ENCODE measurements around the gene GLCE.
"Not testable (repeated sequence)": the region's sequence is repeated elsewhere in the genome, so short reads cannot be mapped to it uniquely, and the experiment has no call there.

The GLCE gene

GRCh38 chr15:69135499-69135898 lies 24.9 kb upstream of the GLCE start:
- DNase-seq (ENCODE audit: low read depth in 2 of 2) = no peak

DNA sequence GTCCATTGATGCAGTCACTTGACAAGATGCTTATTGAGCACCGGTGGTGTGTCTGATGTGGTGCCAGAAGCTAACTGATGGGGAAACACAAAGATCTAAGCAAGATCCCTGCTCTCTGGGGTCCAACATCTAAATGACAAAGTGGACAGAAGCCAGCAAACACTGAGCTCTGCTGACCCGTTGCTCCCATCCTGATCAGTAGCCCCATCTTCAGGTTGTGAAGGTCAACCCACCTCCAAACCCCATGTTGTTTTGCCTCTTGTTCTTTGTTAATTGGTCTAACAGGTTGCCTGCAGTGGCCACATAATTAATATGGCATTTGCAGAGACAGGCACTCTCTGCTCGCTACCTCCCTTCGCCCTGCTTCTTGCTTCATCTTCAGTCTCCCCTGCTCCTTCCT lies 21.5 kb upstream of the GLCE start:
- no peak for DNase-seq (ENCODE audit: low read depth in 2 of 2)

GRCh38 chr15:69140306-69140705 lies 20.1 kb upstream of the GLCE start:
- DNase-seq (ENCODE audit: low read depth in 2 of 2) = no peak

- DNase-seq (ENCODE audit: low read depth in 2 of 2) = no peak
Observed at GRCh38 chr15:69141286-69141701, 19.1 kb upstream of the GLCE start.

DNA sequence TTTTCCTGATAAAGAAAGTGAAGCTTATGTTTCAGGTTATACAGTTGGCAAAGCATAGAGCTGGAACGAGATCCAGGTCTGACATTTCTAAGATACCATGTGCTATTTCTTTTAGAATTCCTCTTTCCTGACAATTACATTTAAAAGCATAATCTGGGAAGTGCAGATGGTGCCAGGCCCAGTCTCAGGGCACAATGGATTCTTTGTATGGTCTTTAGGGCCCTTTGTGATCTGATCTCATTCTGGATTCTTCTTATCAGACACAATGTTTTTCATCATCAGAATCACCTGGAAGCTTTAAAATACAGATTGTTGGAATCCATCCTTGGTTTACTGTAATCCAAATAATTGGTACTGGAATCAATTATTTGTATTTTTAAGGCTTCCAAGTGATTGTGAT lies 18.6 kb upstream of the GLCE start:
- no peak for DNase-seq (ENCODE audit: low read depth in 2 of 2)

DNA sequence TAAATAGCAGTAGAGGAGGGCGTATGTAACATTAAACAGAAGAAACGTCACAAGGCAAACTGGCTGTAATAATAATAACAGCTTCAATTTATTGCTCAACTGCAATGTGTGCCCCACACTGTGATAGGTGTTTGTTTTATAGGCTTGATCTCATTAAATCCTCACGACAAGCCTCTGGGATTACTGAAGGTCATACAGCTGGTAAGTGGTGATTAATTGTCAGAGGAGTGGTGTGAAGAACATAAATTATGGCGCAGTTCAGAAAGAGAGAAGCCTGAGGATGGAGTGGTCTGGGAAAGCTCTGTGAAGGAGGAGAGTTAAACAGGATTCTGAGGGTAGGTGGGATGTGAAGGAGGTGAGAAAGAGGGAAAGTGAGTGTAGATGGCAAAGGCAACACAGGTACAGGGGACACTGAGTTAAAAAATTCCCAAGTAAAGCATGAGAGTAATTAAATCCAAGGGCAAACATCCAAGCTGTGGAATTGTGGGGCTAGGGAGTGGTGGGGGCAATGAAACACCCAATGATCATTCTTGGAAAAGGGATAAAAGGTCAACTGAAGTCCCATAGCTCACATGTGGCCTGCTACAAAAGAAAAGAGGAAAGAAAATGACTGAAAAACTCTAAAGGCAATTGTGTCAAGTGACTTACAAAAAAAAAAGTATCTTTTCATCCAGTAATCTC lies 16.5 kb upstream of the GLCE start:
- no peak for DNase-seq (ENCODE audit: low read depth in 2 of 2)

DNA sequence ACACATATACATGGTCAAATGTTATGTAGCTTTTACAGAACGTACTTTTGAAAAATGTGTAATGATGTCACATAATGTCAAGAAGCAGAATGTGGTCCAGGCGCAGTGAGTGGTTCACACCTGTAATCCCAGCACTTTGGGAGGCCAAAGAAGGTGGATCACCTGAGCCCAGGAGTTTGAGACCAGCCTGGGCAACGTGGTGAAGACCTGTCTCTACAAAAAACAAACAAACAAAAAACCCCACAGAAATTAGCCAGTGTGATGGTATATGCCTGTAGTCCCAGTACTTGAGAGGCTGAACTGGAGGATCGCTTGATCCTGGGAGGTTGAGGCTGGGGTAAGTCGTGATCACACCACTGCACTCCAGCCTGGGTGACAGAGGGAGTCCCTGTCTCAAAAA lies 15.9 kb upstream of the GLCE start:
- no peak for DNase-seq (ENCODE audit: low read depth in 2 of 2)

DNA sequence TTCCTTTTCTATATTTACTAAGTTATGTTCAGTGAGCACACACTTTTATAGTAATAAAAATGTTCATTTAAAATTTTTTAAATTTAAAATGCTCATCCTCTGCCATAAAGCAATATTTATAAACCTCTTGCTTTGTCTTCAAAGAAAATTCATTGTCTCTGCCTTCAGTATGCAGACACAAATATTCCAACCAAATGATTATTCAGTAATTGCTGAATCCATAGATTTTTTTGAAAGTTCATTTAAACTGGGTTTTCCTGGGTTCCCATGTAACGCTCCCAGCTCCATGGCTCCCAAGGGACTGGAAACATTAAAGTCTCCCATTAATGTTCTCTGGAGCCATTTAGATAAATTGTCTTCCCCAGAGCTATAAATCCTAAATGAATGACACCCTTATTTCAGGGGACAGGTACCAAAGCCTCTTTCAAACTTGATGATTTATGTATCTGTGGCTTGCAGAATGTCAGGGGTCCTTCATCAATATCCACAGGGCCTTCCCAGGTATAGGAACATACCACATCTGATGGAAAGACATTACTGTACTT lies 15.2 kb upstream of the GLCE start:
- no peak for DNase-seq (ENCODE audit: low read depth in 2 of 2)

DNA sequence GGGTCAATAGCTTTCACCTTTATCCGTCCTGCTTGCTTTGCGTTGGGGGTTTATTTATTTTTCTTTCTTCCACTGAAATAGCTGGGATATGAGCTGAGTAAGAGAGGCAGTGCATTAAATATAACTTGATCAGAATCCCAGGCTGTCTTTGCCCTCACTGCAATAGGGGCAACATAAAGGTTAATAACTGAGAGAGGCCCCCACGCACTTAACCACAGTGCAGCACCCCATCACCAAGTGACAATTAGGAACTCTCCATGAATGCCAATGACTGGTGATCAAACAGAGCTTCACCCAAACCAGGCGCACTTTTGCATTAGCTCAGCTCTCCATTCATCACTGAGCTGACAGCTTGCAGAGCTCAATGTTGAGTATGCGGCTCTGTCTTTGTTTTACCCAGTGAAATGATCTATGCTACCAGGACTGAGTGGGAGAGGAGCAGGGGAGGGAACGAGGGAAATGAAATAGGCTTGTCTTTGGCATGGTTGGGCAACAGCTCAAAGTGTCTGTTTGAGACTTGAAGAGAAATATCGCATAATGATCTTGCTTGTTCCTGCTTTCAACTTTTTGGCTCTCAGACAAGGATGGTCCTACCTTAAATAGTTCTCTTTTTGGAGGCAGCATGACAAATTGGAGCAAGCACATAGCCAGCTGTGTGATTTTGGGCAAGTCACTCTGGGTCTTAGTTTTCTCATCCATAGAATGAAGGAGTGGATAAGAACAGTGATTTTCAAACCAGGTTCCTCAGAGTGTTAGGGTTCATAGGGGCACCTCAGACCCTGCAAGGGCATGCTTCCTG lies 14.5 kb upstream of the GLCE start:
- DNase-seq (ENCODE audit: low read depth in 2 of 2) = no peak

DNA sequence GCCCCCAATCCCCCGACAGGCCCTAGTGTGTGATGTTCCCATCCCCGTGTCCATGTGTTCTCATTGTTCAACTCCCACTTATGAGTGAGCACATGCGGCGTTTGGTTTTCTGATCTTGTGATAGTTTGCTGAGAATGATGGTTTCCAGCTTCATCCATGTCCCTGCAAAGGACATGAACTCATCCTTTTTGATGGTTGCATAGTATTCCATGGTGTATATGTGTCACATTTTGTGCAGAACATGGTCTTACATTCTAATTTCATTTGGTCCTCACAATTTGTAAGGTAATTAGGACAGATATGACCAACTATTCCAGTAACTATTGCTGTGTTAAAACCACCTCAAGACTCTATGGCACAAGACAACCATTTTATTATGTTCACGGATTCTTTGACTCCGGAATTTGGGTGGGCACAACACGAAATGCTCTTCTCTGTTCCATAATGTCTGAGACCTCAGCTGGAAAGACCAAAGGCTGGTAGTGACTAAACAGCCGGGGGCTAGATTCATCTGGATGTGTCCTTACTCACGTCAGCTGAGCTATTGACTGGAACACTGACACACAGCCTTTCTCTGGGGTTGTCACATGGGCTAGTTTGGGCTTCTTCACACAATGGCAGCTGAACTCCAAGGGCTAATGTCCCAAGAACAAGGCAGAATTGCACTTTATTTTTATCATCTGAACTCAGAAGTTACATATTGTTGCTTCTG lies 13.6 kb upstream of the GLCE start:
- no peak for DNase-seq (ENCODE audit: low read depth in 2 of 2)

DNA sequence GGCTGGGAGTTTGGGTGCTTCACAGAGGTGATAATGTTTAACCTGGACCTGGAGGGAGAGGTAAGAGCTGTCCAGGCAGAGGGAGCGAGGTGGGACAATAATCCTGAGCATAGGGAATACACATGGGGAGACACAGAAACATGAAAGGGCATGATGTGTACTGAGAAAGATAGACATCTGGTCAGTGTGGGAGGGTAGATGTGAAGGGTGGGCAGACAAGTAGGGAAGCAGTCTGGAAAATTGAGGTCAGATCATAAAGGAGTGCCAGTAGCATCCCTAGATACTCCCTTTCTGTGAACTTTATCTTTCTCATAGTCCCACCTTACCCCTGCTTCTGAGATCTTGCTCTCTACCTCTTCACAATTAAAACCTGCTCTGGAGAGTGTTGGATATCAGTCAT lies 12.0 kb upstream of the GLCE start:
- DNase-seq (ENCODE audit: low read depth in 2 of 2) = no peak

- no peak for DNase-seq (ENCODE audit: low read depth in 2 of 2)
Observed at GRCh38 chr15:69149163-69149562, 11.3 kb upstream of the GLCE start.

GRCh38 chr15:69149803-69150202 lies 10.6 kb upstream of the GLCE start:
- DNase-seq (ENCODE audit: low read depth in 2 of 2) = no peak

- no peak for DNase-seq (ENCODE audit: low read depth in 2 of 2)
Observed at GRCh38 chr15:69150336-69150735, 10.1 kb upstream of the GLCE start.

DNA sequence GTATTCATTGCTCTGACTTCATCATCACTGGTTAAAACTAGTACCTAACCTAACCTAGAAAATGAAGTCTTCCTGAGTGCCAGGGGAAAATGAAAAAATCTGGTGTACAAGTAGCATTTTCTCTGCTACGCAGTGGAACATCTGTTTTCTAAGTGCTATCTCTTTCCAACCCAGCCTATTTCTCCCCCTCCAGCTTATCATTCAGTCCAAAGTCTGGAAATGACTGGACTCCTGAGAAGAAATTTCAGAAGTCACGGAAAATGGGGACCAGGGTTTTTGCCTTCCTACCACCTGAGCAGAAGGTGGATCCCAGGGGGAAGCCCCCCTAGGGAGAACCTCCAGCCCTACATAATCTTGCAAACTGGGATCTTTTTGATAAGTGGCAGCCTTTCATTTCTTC lies 9.6 kb upstream of the GLCE start:
- no peak for DNase-seq (ENCODE audit: low read depth in 2 of 2)

GRCh38 chr15:69153046-69153445 lies 7.4 kb upstream of the GLCE start:
- DNase-seq (ENCODE audit: low read depth in 2 of 2) = no peak

- not testable (repeated sequence) for DNase-seq (ENCODE audit: low read depth in 2 of 2)
Observed at GRCh38 chr15:69153587-69153986, 6.8 kb upstream of the GLCE start.

DNA sequence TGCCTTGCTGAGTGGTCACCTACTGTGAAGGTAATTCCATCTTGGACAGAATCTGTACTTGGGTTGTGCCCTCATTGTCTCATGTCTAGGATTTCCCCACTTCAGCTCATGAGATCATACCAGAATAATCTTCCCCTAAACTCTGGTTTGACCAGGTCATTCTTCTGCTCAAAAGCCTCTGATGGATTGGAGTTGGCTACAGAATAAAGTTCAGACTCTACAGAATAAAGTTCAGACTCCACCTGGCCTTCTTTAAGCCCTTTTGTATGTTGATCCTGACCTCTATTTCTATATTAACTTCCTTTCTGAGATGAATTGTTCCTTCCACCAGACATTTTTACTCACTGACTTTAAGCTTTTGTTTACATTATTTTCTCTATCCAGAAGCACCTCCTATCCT lies 6.4 kb upstream of the GLCE start:
- no peak for DNase-seq (ENCODE audit: low read depth in 2 of 2)

GRCh38 chr15:69154684-69155083 lies 5.8 kb upstream of the GLCE start:
- no peak for DNase-seq (ENCODE audit: low read depth in 2 of 2)

GRCh38 chr15:69156736-69157381 lies 3.6 kb upstream of the GLCE start:
- DNase-seq (ENCODE audit: low read depth in 2 of 2) = no peak

GRCh38 chr15:69158201-69158842 lies 2.1 kb upstream of the GLCE start:
- no peak for DNase-seq (ENCODE audit: low read depth in 2 of 2)

DNA sequence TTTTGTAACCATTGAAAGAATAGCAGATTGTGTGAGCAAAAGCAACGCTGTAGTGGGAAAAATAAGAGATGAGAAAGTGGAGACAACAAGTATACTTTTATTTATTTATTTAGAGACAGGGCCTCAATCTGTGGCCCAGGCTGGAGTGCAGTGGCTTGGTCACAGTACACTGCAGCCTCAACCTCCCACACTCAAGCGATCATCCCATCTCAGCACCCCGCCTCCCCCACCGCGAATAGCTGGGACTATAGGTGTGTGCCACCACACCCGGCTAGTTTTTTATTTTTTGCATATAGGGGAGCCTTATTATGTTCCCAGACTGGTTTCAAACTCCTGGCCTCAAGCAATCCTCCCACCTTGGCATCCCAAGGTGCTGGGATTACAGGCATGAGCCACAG lies 1.6 kb upstream of the GLCE start:
- no peak for DNase-seq (ENCODE audit: low read depth in 2 of 2)

Data from stimulated activated CD8-positive, alpha-beta memory T cell treated with anti-CD3 and anti-CD28 coated beads, Interleukin-15, amount 100 ng/mL, for 4 hours (primary cell).